Activated naive CD8-positive, alpha-beta T cell (primary cell): Measurements from ENCODE around the gene MCF2L2.

ENCODE experiments used
- H3K27ac Mint-ChIP-seq: one replicate; pipeline ENCODE4 v1.8.0; 2021; ENCODE audit warnings: mixed read lengths
- H3K27me3 Mint-ChIP-seq: one replicate; pipeline ENCODE4 v1.8.0; 2021; ENCODE audit warnings: mixed read lengths
- H3K36me3 Mint-ChIP-seq: one replicate; pipeline ENCODE4 v1.8.0; 2021; ENCODE audit warnings: mixed read lengths
- H3K4me1 Mint-ChIP-seq: one replicate; pipeline ENCODE4 v1.8.0; 2021; ENCODE audit warnings: low read depth, mixed read lengths
- H3K4me3 Mint-ChIP-seq: one replicate; pipeline ENCODE4 v1.8.0; 2021; ENCODE audit warnings: mild to moderate bottlenecking, mixed read lengths
- H3K9me3 Mint-ChIP-seq: one replicate; pipeline ENCODE4 v1.8.0; 2021; ENCODE audit warnings: low read depth, mixed read lengths

Gene MCF2L2

GRCh38 chr3:183278479-183279088, 149.8 kb downstream of the MCF2L2 start:
- no peak overlapping the region for H3K4me3 Mint-ChIP-seq
- peaks cover 20% of the 10 kb centered on the region for H3K4me1 Mint-ChIP-seq
- H3K36me3 Mint-ChIP-seq: peaks cover 2% of the 10 kb centered on the region
- no peak overlapping the region for H3K27ac Mint-ChIP-seq
- no peaks in the 10 kb centered on the region for H3K9me3 Mint-ChIP-seq
- no peaks in the 10 kb centered on the region for H3K27me3 Mint-ChIP-seq

GRCh38 chr3:183277260-183277659, 151.2 kb downstream of the MCF2L2 start:
- H3K36me3 Mint-ChIP-seq: peaks cover 4% of the 10 kb centered on the region
- no peaks in the 10 kb centered on the region for H3K27me3 Mint-ChIP-seq
- H3K4me3 Mint-ChIP-seq: no peak overlapping the region
- no peak overlapping the region for H3K27ac Mint-ChIP-seq
- peaks cover 14% of the 10 kb centered on the region for H3K4me1 Mint-ChIP-seq
- H3K9me3 Mint-ChIP-seq: no peaks in the 10 kb centered on the region

DNA sequence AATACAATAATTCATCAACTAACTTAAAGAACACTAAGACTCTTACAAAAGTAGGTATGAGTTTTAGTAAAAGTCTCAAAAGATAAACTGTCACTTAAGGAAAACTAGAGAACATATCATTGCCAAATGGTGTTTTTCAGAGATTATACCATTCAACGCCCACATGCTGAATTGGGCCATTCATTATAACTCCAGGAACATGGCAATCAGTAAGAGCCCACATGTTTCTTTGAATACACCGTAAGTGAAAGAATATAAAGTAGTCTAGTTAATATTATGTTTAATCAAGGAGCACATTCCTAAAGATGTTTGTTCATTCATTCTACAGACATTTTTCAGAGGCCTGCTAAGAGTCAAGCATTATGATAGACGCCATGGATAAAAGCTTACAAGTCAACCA, 152.5 kb downstream of the MCF2L2 start:
- Mint-ChIP-seq H3K4me1 (peaks cover 16% of the 10 kb centered on the region), H3K36me3 (peaks cover 10% of the 10 kb centered on the region), H3K27ac (no peak overlapping the region), H3K4me3 (no peak overlapping the region), H3K9me3 (no peaks in the 10 kb centered on the region), H3K27me3 (no peaks in the 10 kb centered on the region)

DNA sequence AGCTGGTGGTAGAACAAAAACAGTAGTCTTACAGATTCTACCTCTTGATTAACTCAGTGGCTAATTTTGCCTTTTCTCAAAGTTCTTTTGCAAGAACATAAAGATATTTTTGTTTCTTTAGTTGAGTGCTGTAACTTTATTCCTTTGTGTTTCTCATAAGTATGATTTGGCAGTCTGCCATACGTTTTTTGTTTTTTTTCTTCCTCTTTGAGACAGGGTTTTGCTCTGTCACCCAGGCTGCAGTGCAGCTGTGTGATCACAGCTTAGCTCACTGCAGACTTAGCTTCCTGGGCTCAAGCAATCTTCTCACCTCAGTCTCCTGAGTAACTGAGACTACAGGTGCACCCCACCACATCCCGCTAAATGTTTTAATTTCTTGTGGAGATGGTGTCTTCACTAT, 153.0 kb downstream of the MCF2L2 start:
- peaks cover 16% of the 10 kb centered on the region for H3K4me1 Mint-ChIP-seq
- no peaks in the 10 kb centered on the region for H3K9me3 Mint-ChIP-seq
- H3K27ac Mint-ChIP-seq: no peak overlapping the region

DNA sequence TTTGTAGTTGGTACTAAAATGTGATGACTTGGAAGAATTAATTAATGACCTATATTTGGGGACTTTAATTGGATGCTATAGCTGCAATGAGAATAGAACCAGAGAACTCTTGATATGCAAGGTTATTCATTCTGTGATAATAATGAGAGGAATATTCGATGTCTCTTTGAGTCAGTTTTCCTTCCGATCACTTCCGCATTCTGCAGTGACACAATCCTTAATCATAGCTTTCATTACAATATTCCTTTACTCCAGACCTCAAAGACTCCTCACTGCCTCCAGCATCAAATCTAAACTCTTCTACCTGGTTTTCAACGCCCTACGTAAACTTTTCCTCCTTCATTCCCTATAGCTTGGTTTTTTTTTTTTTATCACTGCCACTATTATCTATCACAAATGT, 153.8 kb downstream of the MCF2L2 start:
- no peak overlapping the region for H3K27ac Mint-ChIP-seq
- no peaks in the 10 kb centered on the region for H3K9me3 Mint-ChIP-seq
- H3K4me3 Mint-ChIP-seq: no peak overlapping the region
- H3K27me3 Mint-ChIP-seq: no peaks in the 10 kb centered on the region
- peaks cover 21% of the 10 kb centered on the region for H3K36me3 Mint-ChIP-seq
- H3K4me1 Mint-ChIP-seq: peaks cover 16% of the 10 kb centered on the region

More for the DNA sequence above, 153.0 kb downstream of the MCF2L2 start:
- Mint-ChIP-seq H3K36me3 (peaks cover 15% of the 10 kb centered on the region), H3K4me3 (no peak overlapping the region), H3K27me3 (no peaks in the 10 kb centered on the region)

DNA sequence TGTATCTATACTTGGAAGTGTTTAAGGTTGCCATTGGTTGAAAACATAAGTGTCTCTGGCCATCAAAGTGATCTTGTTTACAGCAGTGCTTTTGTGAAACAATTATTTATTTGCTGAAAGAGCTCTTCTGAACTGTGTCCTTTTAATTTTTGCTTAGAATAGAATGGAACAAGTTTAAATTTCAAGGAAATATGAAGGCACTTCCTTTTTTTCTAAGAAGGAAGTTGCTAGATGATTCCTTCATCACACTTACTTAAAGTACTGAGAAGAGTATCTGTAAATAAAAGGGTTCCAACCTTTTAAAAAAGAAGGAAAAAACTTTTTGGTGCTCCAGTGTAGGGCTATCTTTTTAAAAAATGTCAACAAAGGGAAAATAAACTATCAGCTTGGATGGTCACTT, 155.6 kb downstream of the MCF2L2 start:
- Mint-ChIP-seq H3K27me3 (no peaks in the 10 kb centered on the region), H3K36me3 (peaks cover 24% of the 10 kb centered on the region), H3K4me1 (peaks cover 29% of the 10 kb centered on the region), H3K4me3 (no peak overlapping the region), H3K9me3 (no peaks in the 10 kb centered on the region), H3K27ac (no peak overlapping the region)

GRCh38 chr3:183272142-183272541, 156.3 kb downstream of the MCF2L2 start:
- Mint-ChIP-seq H3K27me3 (no peaks in the 10 kb centered on the region), H3K36me3 (peaks cover 25% of the 10 kb centered on the region), H3K27ac (no peak overlapping the region), H3K4me1 (peaks cover 30% of the 10 kb centered on the region), H3K9me3 (no peaks in the 10 kb centered on the region), H3K4me3 (no peak overlapping the region)

DNA sequence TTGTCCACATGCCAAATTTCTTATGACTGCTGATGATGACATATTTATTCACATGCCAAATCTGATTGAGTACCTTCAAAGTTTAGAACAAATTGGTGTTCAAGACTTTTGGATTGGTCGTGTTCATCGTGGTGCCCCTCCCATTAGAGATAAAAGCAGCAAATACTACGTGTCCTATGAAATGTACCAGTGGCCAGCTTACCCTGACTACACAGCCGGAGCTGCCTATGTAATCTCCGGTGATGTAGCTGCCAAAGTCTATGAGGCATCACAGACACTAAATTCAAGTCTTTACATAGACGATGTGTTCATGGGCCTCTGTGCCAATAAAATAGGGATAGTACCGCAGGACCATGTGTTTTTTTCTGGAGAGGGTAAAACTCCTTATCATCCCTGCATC, 158.1 kb downstream of the MCF2L2 start:
- H3K9me3 Mint-ChIP-seq: no peaks in the 10 kb centered on the region
- peaks cover 26% of the 10 kb centered on the region for H3K4me1 Mint-ChIP-seq
- no peak overlapping the region for H3K4me3 Mint-ChIP-seq
- no peaks in the 10 kb centered on the region for H3K27me3 Mint-ChIP-seq
- H3K27ac Mint-ChIP-seq: no peak overlapping the region
- peaks cover 29% of the 10 kb centered on the region for H3K36me3 Mint-ChIP-seq

DNA sequence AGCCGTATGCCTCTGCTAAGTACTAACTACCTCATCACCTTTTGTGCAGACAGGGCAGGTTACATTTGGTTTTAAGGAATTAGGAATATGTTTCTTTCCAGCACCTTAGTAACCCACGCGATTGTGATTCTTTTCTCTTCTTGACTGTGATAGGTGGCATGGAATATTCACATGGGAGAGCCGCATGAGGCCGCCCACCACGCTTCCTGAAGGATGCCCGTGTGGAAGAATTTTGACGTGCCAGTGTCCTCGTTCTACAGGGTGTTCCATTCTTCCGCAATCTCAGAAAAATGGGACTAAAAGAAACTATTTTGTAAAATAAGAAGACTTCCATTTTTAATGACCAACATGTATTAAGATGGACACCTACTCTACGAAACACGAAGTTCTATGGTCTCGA, 159.1 kb downstream of the MCF2L2 start:
- Mint-ChIP-seq H3K4me3 (no peak overlapping the region), H3K36me3 (peaks cover 27% of the 10 kb centered on the region), H3K27me3 (no peaks in the 10 kb centered on the region)

GRCh38 chr3:183268366-183268765, 160.1 kb downstream of the MCF2L2 start:
- Mint-ChIP-seq H3K9me3 (no peaks in the 10 kb centered on the region), H3K27ac (peak overlapping the region; percentile 47), H3K4me1 (peaks cover 16% of the 10 kb centered on the region), H3K27me3 (no peaks in the 10 kb centered on the region), H3K36me3 (peaks cover 27% of the 10 kb centered on the region), H3K4me3 (peak overlapping the region; percentile 64)

More for the DNA sequence above, 159.1 kb downstream of the MCF2L2 start:
- no peaks in the 10 kb centered on the region for H3K9me3 Mint-ChIP-seq
- H3K27ac Mint-ChIP-seq: no peak overlapping the region
- H3K4me1 Mint-ChIP-seq: peaks cover 16% of the 10 kb centered on the region

GRCh38 chr3:183267140-183267539, 161.3 kb downstream of the MCF2L2 start:
- Mint-ChIP-seq H3K4me3 (no peak overlapping the region), H3K27me3 (no peaks in the 10 kb centered on the region), H3K36me3 (peaks cover 29% of the 10 kb centered on the region), H3K9me3 (no peaks in the 10 kb centered on the region), H3K4me1 (peaks cover 19% of the 10 kb centered on the region), H3K27ac (no peak overlapping the region)

DNA sequence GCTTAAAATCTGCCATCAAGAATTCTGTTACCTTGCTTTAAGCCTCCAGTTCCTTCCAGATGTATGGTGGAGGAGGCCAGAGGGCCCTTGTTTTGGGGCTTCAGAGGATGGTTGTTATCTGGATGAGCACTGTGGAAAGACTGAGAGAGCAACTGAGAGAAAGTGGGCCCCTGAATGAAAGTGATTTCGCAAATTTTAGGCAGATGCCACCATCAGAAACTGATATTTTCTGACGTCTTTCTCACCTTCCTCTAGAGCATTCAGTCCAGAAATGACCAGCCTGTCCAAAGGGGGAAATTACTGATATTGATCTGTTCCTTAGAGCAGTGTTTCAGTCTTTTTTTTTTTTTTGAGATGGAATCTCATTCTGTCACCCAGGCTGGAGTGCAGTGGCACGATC, 162.0 kb downstream of the MCF2L2 start:
- H3K27me3 Mint-ChIP-seq: no peaks in the 10 kb centered on the region
- no peak overlapping the region for H3K27ac Mint-ChIP-seq
- peaks cover 19% of the 10 kb centered on the region for H3K4me1 Mint-ChIP-seq
- no peaks in the 10 kb centered on the region for H3K9me3 Mint-ChIP-seq
- peaks cover 27% of the 10 kb centered on the region for H3K36me3 Mint-ChIP-seq
- H3K4me3 Mint-ChIP-seq: no peak overlapping the region

- Mint-ChIP-seq H3K9me3 (no peaks in the 10 kb centered on the region), H3K36me3 (peaks cover 25% of the 10 kb centered on the region), H3K4me3 (no peak overlapping the region), H3K4me1 (peaks cover 17% of the 10 kb centered on the region), H3K27me3 (no peaks in the 10 kb centered on the region), H3K27ac (no peak overlapping the region)
Measured at GRCh38 chr3:183265834-183266417, 162.5 kb downstream of the MCF2L2 start.

- Mint-ChIP-seq H3K4me1 (peaks cover 17% of the 10 kb centered on the region), H3K36me3 (peaks cover 17% of the 10 kb centered on the region), H3K4me3 (no peak overlapping the region), H3K27ac (no peak overlapping the region), H3K27me3 (peaks cover 1% of the 10 kb centered on the region), H3K9me3 (no peaks in the 10 kb centered on the region)
Measured at GRCh38 chr3:183265157-183265642, 163.2 kb downstream of the MCF2L2 start.

GRCh38 chr3:183264268-183264667, 164.2 kb downstream of the MCF2L2 start:
- Mint-ChIP-seq H3K4me1 (peaks cover 21% of the 10 kb centered on the region), H3K4me3 (no peak overlapping the region), H3K9me3 (no peaks in the 10 kb centered on the region), H3K27ac (no peak overlapping the region), H3K36me3 (peaks cover 19% of the 10 kb centered on the region), H3K27me3 (peaks cover 1% of the 10 kb centered on the region)

GRCh38 chr3:183262875-183263378, 165.5 kb downstream of the MCF2L2 start:
- Mint-ChIP-seq H3K27ac (no peak overlapping the region), H3K4me3 (no peak overlapping the region), H3K4me1 (peaks cover 10% of the 10 kb centered on the region), H3K36me3 (peaks cover 20% of the 10 kb centered on the region), H3K27me3 (peaks cover 1% of the 10 kb centered on the region), H3K9me3 (no peaks in the 10 kb centered on the region)
